ENCODE measurements around the gene SAFB. TPM values are rescaled to one million over a fixed set of nuclear protein-coding genes. Genes with fewer than 3 reads are reported as not detected.

Gene SAFB
- total RNA-seq, 4 donors from 2014 or later = 65.5 to 135 (median 86.4) TPM

- no peak for TF ChIP-seq CTCF (IDR thresholded peaks at IDR 0.05; ENCODE audit: low read depth)
Observed at GRCh38 chr19:5643060-5643459, 20.2 kb downstream of the SAFB start.

GRCh38 chr19:5644037-5644436 is 21.2 kb downstream of the SAFB start:
- TF ChIP-seq CTCF (IDR thresholded peaks at IDR 0.05; ENCODE audit: low read depth) = no peak

- TF ChIP-seq CTCF (IDR thresholded peaks at IDR 0.05; ENCODE audit: low read depth) = no peak
Observed at GRCh38 chr19:5645409-5645808, 22.5 kb downstream of the SAFB start.

GRCh38 chr19:5646703-5647102 is 23.8 kb downstream of the SAFB start:
- TF ChIP-seq CTCF (IDR thresholded peaks at IDR 0.05; ENCODE audit: low read depth) = no peak

GRCh38 chr19:5648464-5648863 is 25.6 kb downstream of the SAFB start:
- TF ChIP-seq CTCF (IDR thresholded peaks at IDR 0.05; ENCODE audit: low read depth) = no peak

- no peak for TF ChIP-seq CTCF (IDR thresholded peaks at IDR 0.05; ENCODE audit: low read depth)
Observed at GRCh38 chr19:5651361-5651760, 28.5 kb downstream of the SAFB start.

- TF ChIP-seq CTCF (IDR thresholded peaks at IDR 0.05; ENCODE audit: low read depth) = no peak
Observed at GRCh38 chr19:5652261-5652660, 29.4 kb downstream of the SAFB start.

All from subcutaneous adipose tissue (tissue), 4 donors.